KMS-11 (cell line): ENCODE data around the gene PAX1.
A peak's percentile ranks its signal among the peaks of the same experiment; 100 is the strongest.

ENCODE experiments used
- H2AFZ ChIP-seq: fragments of 200-600 bp; sonication (generic); 2 replicates; pipeline ENCODE4 v1.6.1; 2016; ENCODE audit warnings: antibody characterized with exemption, mixed run types, low read depth
- H3K27ac ChIP-seq: fragments of 200-600 bp; sonication (generic); 2 replicates; pipeline ENCODE4 v1.6.1; 2016; ENCODE audit warnings: mild to moderate bottlenecking, mixed run types
- H3K27me3 ChIP-seq: fragments of 200-600 bp; sonication (generic); 2 replicates; pipeline ENCODE4 v1.6.1; 2017; ENCODE audit warnings: mild to moderate bottlenecking, low read depth, mixed run types, moderate library complexity; ENCODE audit not compliant: insufficient read depth
- H3K36me3 ChIP-seq: fragments of 200-600 bp; sonication (generic); 2 replicates; pipeline ENCODE4 v1.6.1; 2017; ENCODE audit warnings: mild to moderate bottlenecking, mixed run types; ENCODE audit not compliant: insufficient read depth
- H3K4me1 ChIP-seq: fragments of 200-600 bp; sonication (generic); 2 replicates; pipeline ENCODE4 v1.6.1; 2016; ENCODE audit warnings: mild to moderate bottlenecking, low read depth, mixed run types; ENCODE audit not compliant: poor library complexity, severe bottlenecking
- H3K4me2 ChIP-seq: fragments of 200-600 bp; sonication (generic); 2 replicates; pipeline ENCODE4 v1.7.0; 2016; ENCODE audit warnings: mild to moderate bottlenecking, mixed run types
- H3K4me3 ChIP-seq: fragments of 200-600 bp; sonication (generic); IDR thresholded peaks from 2 replicates; pipeline ENCODE4 v1.6.1; 2017; ENCODE audit warnings: low read depth, low read length, mixed read lengths; ENCODE audit not compliant: insufficient read depth
- H3K79me2 ChIP-seq: fragments of 200-600 bp; sonication (generic); 2 replicates; pipeline ENCODE4 v1.6.1; 2016; ENCODE audit warnings: low read depth, mixed run types; ENCODE audit not compliant: insufficient read depth
- H3K9ac ChIP-seq: fragments of 200-600 bp; sonication (generic); 2 replicates; pipeline ENCODE4 v1.6.1; 2016; ENCODE audit warnings: mild to moderate bottlenecking, mixed run types
- H4K20me1 ChIP-seq: fragments of 200-600 bp; sonication (generic); 2 replicates; pipeline ENCODE4 v1.6.1; 2016; ENCODE audit warnings: mild to moderate bottlenecking, mixed run types; ENCODE audit not compliant: insufficient read depth
- CTCF ChIP-seq: fragments of 200-600 bp; sonication (generic); conservative IDR thresholded peaks from 2 replicates; pipeline ENCODE4 v1.6.1; 2017; ENCODE audit warnings: low read depth, mild to moderate bottlenecking, antibody characterized with exemption, low read length, moderate library complexity, mixed read lengths

PAX1 gene

GRCh38 chr20:21714297-21715192, 9.1 kb downstream of the PAX1 start:
- no peak overlapping the region for H3K4me3 ChIP-seq
- no peaks in the 10 kb centered on the region for H4K20me1 ChIP-seq
- H2AFZ ChIP-seq, result no peak overlapping the region
- no peak for TF ChIP-seq CTCF
- no peak overlapping the region for H3K4me2 ChIP-seq
- H3K4me1 ChIP-seq, result peaks cover 5% of the 10 kb centered on the region
- no peaks in the 10 kb centered on the region for H3K79me2 ChIP-seq
- H3K27ac ChIP-seq, result no peak overlapping the region
- H3K36me3 ChIP-seq, result no peaks in the 10 kb centered on the region
- no peaks in the 10 kb centered on the region for H3K27me3 ChIP-seq
- no peak overlapping the region for H3K9ac ChIP-seq

GRCh38 chr20:21715193-21715881, 9.9 kb downstream of the PAX1 start:
- peaks cover 8% of the 10 kb centered on the region for H3K4me1 ChIP-seq
- no peaks in the 10 kb centered on the region for H4K20me1 ChIP-seq
- no peaks in the 10 kb centered on the region for H3K27me3 ChIP-seq
- no peak overlapping the region for H3K27ac ChIP-seq
- no peak overlapping the region for H3K9ac ChIP-seq
- no peaks in the 10 kb centered on the region for H3K79me2 ChIP-seq
- H3K36me3 ChIP-seq, result no peaks in the 10 kb centered on the region
- no peak overlapping the region for H3K4me2 ChIP-seq
- TF ChIP-seq CTCF, result no peak
- no peak overlapping the region for H3K4me3 ChIP-seq
- H2AFZ ChIP-seq, result no peak overlapping the region

- H3K4me3 ChIP-seq, result no peak overlapping the region
- H3K9ac ChIP-seq, result no peak overlapping the region
- no peaks in the 10 kb centered on the region for H3K79me2 ChIP-seq
- no peaks in the 10 kb centered on the region for H3K36me3 ChIP-seq
- no peak overlapping the region for H3K27ac ChIP-seq
- H4K20me1 ChIP-seq, result no peaks in the 10 kb centered on the region
- H2AFZ ChIP-seq, result peak overlapping the region; percentile 50; the same call in 1 of the 2 replicates
- TF ChIP-seq CTCF, result peak; percentile 78
- H3K27me3 ChIP-seq, result no peaks in the 10 kb centered on the region
- H3K4me1 ChIP-seq, result peaks cover 8% of the 10 kb centered on the region
- H3K4me2 ChIP-seq, result no peak overlapping the region
These were observed 14.2 kb downstream of the PAX1 start for GRCh38 chr20:21719592-21720214.

GRCh38 chr20:21725892-21726291, 20.4 kb downstream of the PAX1 start:
- Histone ChIP-seq H3K4me1 (no peaks in the 10 kb centered on the region), H4K20me1 (no peaks in the 10 kb centered on the region), H3K27me3 (no peaks in the 10 kb centered on the region), H3K4me2 (no peak overlapping the region), H3K4me3 (no peak overlapping the region), H3K36me3 (no peaks in the 10 kb centered on the region), H3K79me2 (no peaks in the 10 kb centered on the region), H3K27ac (no peak overlapping the region), H2AFZ (no peak overlapping the region), H3K9ac (no peak overlapping the region)
- TF ChIP-seq CTCF, result no peak
